Breast epithelium (tissue), 4 donors: ENCODE data around the gene ADGRA1. TPM values are rescaled to one million over a fixed set of nuclear protein-coding genes. Genes with fewer than 3 reads are reported as not detected.
A peak's percentile ranks its signal among the peaks of the same experiment; 100 is the strongest.
"Not testable (repeated sequence)": the region's sequence is repeated elsewhere in the genome, so short reads cannot be mapped to it uniquely, and the experiment has no call there.

ENCODE experiments used
- DNase-seq, 2 donors: peaks; one replicate each; pipeline ENCODE4 v3.0.0-alpha.2; 2019; ENCODE audit warnings: low spot score in 2 of 2
- H3K27ac ChIP-seq, 2 donors: fragments of 200-600 bp; sonication (generic) in 1 of 2; one replicate each; pipeline ENCODE4 v1.5.1; 2016 to 2019; ENCODE audit warnings: mild to moderate bottlenecking in 1 of 2
- H3K27me3 ChIP-seq, 2 donors: fragments of 200-600 bp; sonication (generic) in 1 of 2; one replicate each; pipeline versions ENCODE4 v1.5.1 to v1.6.0; 2017 to 2019; ENCODE audit warnings: control low read depth in 1 of 2, mild to moderate bottlenecking in 1 of 2
- H3K36me3 ChIP-seq: fragments of 200-600 bp; one replicate; pipeline ENCODE4 v1.5.1; 2019
- H3K4me1 ChIP-seq, 2 donors: fragments of 200-600 bp; sonication (generic); one replicate each; pipeline ENCODE4 v1.5.1; 2016 to 2019; ENCODE audit warnings: control low read depth in 1 of 2
- H3K4me3 ChIP-seq, 3 donors: fragments of 200-600 bp; sonication (generic); 1 replicate in 2 of 3; 2 replicates in 1 of 3; pipeline ENCODE4 v1.5.1; 2016 to 2019; ENCODE audit warnings: mild to moderate bottlenecking in 3 of 3, moderate library complexity in 2 of 3
- H3K9me3 ChIP-seq, 2 donors: fragments of 200-600 bp; sonication (generic) in 1 of 2; one replicate each; pipeline ENCODE4 v1.5.1; 2016 to 2019; ENCODE audit warnings: control low read depth in 1 of 2
- CTCF ChIP-seq, 3 donors: fragments of 450-650 bp; IDR thresholded peaks; one replicate each; pipeline ENCODE4 v1.5.1; 2016 to 2017; ENCODE audit warnings: antibody characterized with exemption in 3 of 3, mild to moderate bottlenecking in 3 of 3, moderate library complexity in 3 of 3
- POLR2A ChIP-seq: fragments of 450-650 bp; IDR thresholded peaks from one replicate; pipeline ENCODE4 v1.6.1; 2016; ENCODE audit warnings: antibody characterized with exemption, mild to moderate bottlenecking, moderate library complexity
- POLR2AphosphoS5 ChIP-seq, 3 donors: sonication (generic); formaldehyde crosslinking; IDR thresholded peaks; one replicate each; pipeline ENCODE4 v1.6.1; 2017; ENCODE audit warnings: antibody characterized with exemption in 3 of 3
- intact Hi-C: fragments of 100-400 bp; cut with DNase I; formaldehyde crosslinking; loops from one replicate; pipeline ENCODE4 v1.15.1; 2023; ENCODE audit warnings: low total_unique reads
- total RNA-seq, 3 donors: library from RNA; depleted of rRNA; stranded (reverse); fragments of >200 nt; gene quantifications; one replicate each; pipeline ENCODE4 v1.1.0, GENCODE V29; 2016

The ADGRA1 gene
- total RNA-seq, 3 donors from 2014 or later, result 0.33 TPM; not detected in 2

DNA sequence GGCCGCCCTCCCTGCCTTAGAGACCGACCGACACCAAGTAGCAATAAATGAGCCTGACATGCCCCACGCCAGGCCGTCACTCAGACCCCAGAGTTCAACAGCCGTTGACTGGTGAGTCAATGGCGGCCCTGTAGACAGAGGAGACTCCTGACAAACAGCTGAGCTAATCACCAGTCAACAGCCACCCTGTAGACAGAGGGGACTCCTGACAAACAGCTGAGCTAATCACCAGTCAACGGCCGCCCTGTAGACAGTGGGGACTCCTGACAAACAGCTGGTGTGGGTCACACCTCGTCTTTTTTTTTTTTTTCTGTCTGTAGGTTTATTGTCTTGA is 55.4 kb downstream of the ADGRA1 start:
- Histone ChIP-seq H3K27me3 (peaks cover 4 to 34% of the 10 kb centered on the region in 2 donors), H3K36me3 (no peaks in the 10 kb centered on the region), H3K27ac (no peak overlapping the region), H3K9me3 (peaks cover 0 to 7% of the 10 kb centered on the region in 2 donors), H3K4me3 (no peak overlapping the region), H3K4me1 (no peaks in the 10 kb centered on the region)
- TF ChIP-seq POLR2AphosphoS5 (IDR thresholded peaks at IDR 0.05), result no peak
- TF ChIP-seq CTCF (IDR thresholded peaks at IDR 0.05), result no peak
- TF ChIP-seq POLR2A, result no peak
- DNase-seq, result no peak
- intact Hi-C loops, result no loop called here

GRCh38 chr10:133143546-133143945 is 55.8 kb downstream of the ADGRA1 start:
- Histone ChIP-seq H3K4me1 (no peaks in the 10 kb centered on the region), H3K27ac (no peak overlapping the region), H3K4me3 (no peak overlapping the region), H3K36me3 (no peaks in the 10 kb centered on the region), H3K27me3 (peaks cover 4 to 34% of the 10 kb centered on the region in 2 donors), H3K9me3 (peaks cover 0 to 10% of the 10 kb centered on the region in 2 donors)
- DNase-seq, result no peak
- TF ChIP-seq POLR2AphosphoS5 (IDR thresholded peaks at IDR 0.05) (no peak), POLR2A (no peak)
- intact Hi-C loops, result no loop called here

- Histone ChIP-seq H3K4me1 (no peaks in the 10 kb centered on the region), H3K27ac (no peak overlapping the region), H3K4me3 (no peak overlapping the region), H3K9me3 (peaks cover 0 to 12% of the 10 kb centered on the region in 2 donors), H3K27me3 (peaks cover 4 to 34% of the 10 kb centered on the region in 2 donors), H3K36me3 (no peaks in the 10 kb centered on the region)
- intact Hi-C loops, result loop anchor here (2.0 kb wide), 1 partner anchor 132 kb away; no protein-coding TSS in a partner anchor
- DNase-seq, result peak in 1 of 2 donors; percentile 20
- TF ChIP-seq POLR2A, result no peak
Measured at GRCh38 chr10:133144771-133145170, 57.0 kb downstream of the ADGRA1 start.

DNA sequence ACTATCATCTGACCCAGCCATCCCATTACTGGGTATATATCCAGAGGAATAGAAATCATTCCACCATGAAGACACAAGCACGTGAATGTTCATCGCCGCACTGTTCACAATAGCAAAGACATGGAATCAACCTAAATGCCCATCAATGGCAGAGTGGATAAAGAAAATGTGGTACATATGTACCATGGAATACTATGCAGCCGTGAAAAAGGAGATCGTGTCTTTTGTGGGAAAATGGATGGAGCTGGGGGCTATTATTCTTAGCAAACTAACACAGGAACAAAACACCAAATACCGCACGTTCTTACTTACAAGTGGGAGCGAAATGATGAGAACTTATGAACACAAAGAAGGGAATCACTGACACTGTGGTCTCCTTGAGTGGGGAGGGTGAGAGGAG is 62.5 kb downstream of the ADGRA1 start:
- Histone ChIP-seq H3K9me3 (peaks cover 6 to 12% of the 10 kb centered on the region in 2 donors), H3K4me3 (no peak overlapping the region), H3K4me1 (no peaks in the 10 kb centered on the region), H3K27me3 (peaks cover 0 to 15% of the 10 kb centered on the region in 2 donors), H3K36me3 (no peaks in the 10 kb centered on the region), H3K27ac (no peak overlapping the region)
- intact Hi-C loops, result no loop called here
- no peak for DNase-seq
- TF ChIP-seq CTCF (IDR thresholded peaks at IDR 0.05) (no peak), POLR2A (no peak), POLR2AphosphoS5 (IDR thresholded peaks at IDR 0.05) (no peak)

GRCh38 chr10:133150656-133151055 is 62.9 kb downstream of the ADGRA1 start:
- H3K4me3 ChIP-seq, result no peak overlapping the region
- no peaks in the 10 kb centered on the region for H3K36me3 ChIP-seq
- no peak for TF ChIP-seq POLR2AphosphoS5 (IDR thresholded peaks at IDR 0.05)
- TF ChIP-seq CTCF (IDR thresholded peaks at IDR 0.05), result no peak
- no peak for TF ChIP-seq POLR2A
- H3K27me3 ChIP-seq, result peaks cover 0 to 15% of the 10 kb centered on the region in 2 donors
- peaks cover 6 to 12% of the 10 kb centered on the region in 2 donors for H3K9me3 ChIP-seq
- peak in 1 of 2 donors; percentile 24 for DNase-seq
- H3K27ac ChIP-seq, result no peak overlapping the region
- intact Hi-C loops, result no loop called here
- no peaks in the 10 kb centered on the region for H3K4me1 ChIP-seq

GRCh38 chr10:133151071-133151470 is 63.3 kb downstream of the ADGRA1 start:
- H3K27me3 ChIP-seq, result peaks cover 0 to 15% of the 10 kb centered on the region in 2 donors
- H3K36me3 ChIP-seq, intact Hi-C loops, H3K27ac ChIP-seq, H3K4me1 ChIP-seq, H3K4me3 ChIP-seq, DNase-seq: not testable (repeated sequence)
- peaks cover 6 to 12% of the 10 kb centered on the region in 2 donors for H3K9me3 ChIP-seq

GRCh38 chr10:133151543-133151972 is 63.8 kb downstream of the ADGRA1 start:
- Histone ChIP-seq H3K27ac (no peak overlapping the region), H3K36me3 (no peaks in the 10 kb centered on the region), H3K4me3 (no peak overlapping the region), H3K9me3 (peaks cover 6 to 12% of the 10 kb centered on the region in 2 donors), H3K27me3 (peaks cover 0 to 14% of the 10 kb centered on the region in 2 donors), H3K4me1 (no peaks in the 10 kb centered on the region)
- intact Hi-C loops, result no loop called here
- TF ChIP-seq CTCF (IDR thresholded peaks at IDR 0.05), result no peak
- TF ChIP-seq POLR2A, result no peak
- no peak for TF ChIP-seq POLR2AphosphoS5 (IDR thresholded peaks at IDR 0.05)
- DNase-seq, result no peak
